T-helper 2 cell treated with Interferon-gamma antibody and Interleukin-4, amounts not matched to agents 100 ng/mL and 5 ng/mL, for 36 hours (primary cell): ENCODE results near the gene BCKDHB. TPM values are rescaled to one million over a fixed set of nuclear protein-coding genes. Genes with fewer than 3 reads are reported as not detected.

Experiments
- intact Hi-C: fragments of 100-400 bp; cut with micrococcal nuclease; formaldehyde crosslinking; loops from one replicate; pipeline ENCODE4 v1.15.1; 2023
- total RNA-seq: library from RNA; stranded (reverse); gene quantifications from 2 replicates; pipeline ENCODE4 v1.2.3, GENCODE V29; 2022

The BCKDHB gene
- total RNA-seq, 1 donor from 2014 or later: 17.1 TPM

GRCh38 chr6:80145921-80146320 lies 39.5 kb downstream of the BCKDHB start:
- intact Hi-C loops: no loop called here

- intact Hi-C loops: no loop called here
These were observed 41.7 kb downstream of the BCKDHB start for GRCh38 chr6:80148220-80148619.

GRCh38 chr6:80151635-80152034 lies 45.2 kb downstream of the BCKDHB start:
- intact Hi-C loops: no loop called here

- intact Hi-C loops: no loop called here
These were observed 47.7 kb downstream of the BCKDHB start for GRCh38 chr6:80154160-80154559.

DNA sequence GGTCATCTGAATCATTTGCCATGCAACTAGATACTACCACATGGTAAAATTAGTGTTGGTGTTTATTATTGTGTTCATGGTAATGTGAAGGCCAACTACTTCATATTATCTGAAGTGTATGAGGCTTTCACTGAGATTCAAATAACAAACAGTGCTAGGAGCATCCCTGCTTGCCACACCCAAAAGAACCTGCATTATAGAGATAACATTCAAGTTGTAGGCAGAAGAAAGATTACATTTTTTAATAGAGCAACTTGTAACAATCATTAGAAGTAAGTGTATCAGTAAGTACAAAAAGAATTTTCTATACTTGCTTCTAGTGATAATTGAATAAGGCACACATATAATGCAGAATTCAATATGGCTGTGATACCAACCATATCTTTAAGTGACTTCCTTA lies 49.8 kb downstream of the BCKDHB start:
- intact Hi-C loops: no loop called here

DNA sequence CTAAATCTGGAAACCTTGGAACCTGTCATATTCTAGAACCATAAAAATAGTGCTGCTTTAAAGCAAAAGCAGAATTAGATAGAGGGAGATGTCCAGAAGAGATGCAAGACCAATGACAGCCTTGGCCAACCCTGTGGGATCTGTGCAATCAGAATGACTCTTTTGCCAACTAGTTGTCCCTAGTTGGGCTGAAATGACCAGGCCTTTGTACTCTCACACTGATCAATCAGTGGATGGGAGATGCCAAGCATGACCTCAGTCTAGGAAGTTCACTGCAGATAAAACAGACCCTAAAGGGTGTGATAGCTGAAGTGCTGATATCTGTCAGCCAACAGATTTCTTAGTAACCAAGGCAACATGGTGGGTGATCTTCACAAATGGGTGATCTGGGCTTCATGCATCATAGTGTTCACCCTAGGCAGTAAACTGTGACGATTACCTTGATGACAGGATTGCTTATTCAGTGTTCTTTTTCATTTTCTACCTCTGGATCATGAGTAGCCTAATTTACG lies 52.1 kb downstream of the BCKDHB start:
- intact Hi-C loops: no loop called here

DNA sequence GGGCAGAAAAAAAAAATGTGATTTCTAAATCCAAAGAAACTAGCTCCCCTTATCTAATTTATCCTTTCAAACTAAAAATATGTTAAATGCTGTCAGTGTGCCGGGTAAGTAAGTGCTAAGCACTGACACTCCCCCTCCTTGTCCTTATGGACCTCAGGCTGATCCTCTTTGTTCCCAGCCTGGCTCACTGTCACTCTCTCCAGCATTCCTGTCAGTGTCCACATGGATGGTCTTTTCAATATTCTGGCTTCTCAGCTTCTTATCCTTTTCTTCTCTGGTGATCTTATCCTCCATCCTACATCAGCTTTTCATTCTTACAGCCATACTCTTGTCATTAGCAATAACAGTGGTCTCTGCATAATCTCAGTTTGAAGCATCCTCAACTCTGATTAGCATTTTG lies 55.0 kb downstream of the BCKDHB start:
- intact Hi-C loops: no loop called here

GRCh38 chr6:80163754-80164187 lies 57.3 kb downstream of the BCKDHB start:
- intact Hi-C loops: no loop called here

DNA sequence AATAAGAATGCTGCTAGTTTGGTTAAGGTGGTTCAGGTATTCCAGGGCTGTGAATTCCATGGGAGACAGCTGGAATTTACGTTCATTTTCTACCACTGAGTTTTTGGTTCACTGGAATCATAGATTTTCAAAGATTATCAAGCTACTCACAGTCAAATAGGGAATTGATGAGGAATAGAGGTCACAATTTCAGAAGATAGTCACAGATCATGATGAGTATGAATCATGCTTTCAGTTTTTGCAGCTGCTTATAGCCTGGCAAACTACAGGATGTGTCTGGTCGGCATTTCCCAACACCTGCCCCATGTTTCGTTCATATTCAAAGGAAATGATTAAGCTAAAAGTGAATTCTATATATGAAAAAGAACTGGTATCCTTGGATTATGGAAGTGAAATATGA lies 58.7 kb downstream of the BCKDHB start:
- intact Hi-C loops: no loop called here

DNA sequence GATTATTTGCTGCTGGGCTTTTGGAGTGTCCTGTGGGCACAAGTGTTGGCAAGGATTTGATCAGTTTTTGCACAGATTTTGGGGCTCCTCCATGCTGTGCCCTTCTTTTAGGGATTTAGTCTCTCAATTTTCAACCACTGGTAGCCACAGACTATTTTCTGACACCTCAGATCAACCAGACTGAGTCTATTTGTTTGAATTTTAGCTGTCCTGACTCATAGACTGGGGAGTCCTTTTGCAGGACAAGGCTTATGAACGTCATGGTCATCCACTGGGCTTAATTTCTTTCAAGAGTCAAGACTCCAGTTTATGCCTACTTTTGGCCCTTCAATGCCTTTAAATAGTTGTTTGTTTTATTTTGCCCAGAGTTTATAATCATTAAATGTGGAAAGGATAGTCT lies 59.3 kb downstream of the BCKDHB start:
- intact Hi-C loops: no loop called here

- intact Hi-C loops: no loop called here
These were observed 64.0 kb downstream of the BCKDHB start for GRCh38 chr6:80170433-80170832.

DNA sequence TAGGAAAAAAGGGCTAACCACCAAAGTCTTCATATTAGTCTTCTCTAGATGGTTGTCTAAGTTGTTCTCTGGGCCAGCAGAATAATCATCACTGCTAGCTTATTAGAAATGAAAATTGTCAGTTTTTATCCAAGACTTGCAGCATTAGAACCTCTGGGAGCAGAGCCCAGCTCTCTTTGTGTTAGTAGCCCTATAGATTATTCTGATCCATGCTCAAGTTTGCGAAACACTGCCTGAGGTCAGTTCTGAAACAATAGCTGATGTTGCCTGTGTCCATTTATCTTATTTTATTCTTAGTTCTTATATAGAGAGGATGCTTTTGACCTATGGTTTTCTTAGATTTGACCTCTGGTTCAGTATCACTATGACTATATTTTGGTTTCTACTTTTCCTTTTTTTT lies 66.9 kb downstream of the BCKDHB start:
- intact Hi-C loops: no loop called here

- intact Hi-C loops: no loop called here
These were observed 68.6 kb downstream of the BCKDHB start for GRCh38 chr6:80174900-80175572.

DNA sequence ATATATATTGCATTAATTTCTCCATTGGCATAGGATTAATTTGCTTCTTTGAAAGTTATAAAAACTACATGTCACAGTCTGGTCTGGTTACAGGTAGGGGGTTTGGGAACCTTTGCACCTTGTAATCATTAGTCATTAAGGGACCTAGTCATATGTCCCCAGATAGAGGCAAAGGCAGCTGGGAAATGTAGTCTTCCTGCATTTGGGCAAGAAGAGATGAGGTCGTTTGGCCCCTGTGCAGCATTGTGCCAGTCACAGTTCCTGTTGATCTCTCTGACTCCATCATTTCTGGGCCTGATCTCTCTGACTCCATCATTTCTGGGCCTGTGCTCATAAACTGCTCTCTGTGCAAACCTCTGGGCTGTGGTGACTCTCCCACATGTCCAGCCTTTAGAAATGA lies 73.2 kb downstream of the BCKDHB start:
- intact Hi-C loops: no loop called here

DNA sequence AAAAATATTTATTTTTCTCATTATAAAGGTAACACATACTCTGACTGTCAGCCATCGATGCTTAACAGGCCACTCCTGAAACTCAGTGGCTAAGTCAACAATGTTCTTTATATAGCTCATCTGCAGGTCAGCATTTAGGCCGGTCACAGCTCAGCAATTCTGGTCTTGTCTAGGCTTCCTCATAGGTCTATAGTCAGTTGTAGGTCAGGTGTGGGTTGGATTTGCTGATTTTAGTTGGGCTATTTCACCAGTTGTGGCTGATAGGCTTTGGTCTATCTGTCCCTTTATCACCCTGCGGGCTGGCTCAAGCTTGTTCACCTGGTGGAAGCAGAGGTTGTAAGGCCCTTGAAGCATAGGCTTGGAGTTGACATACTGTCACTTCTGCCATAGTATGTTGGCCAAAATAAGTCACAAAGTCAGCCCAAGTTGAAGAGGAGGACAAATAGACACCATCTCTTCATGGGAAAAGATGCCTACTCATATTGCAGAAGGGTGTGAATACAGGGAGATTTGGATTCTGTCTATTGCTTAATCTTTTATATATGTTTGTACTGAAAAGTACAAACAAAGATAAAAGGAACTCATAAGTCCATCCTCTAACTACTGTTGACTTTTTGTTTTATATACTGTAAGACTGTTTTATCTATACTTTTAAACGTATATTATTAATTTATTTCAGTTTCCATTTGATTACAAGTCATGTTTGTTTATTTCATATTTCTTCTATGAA lies 75.0 kb downstream of the BCKDHB start:
- intact Hi-C loops: no loop called here

- intact Hi-C loops: no loop called here
These were observed 75.8 kb downstream of the BCKDHB start for GRCh38 chr6:80182308-80182707.

- intact Hi-C loops: no loop called here
These were observed 76.7 kb downstream of the BCKDHB start for GRCh38 chr6:80183019-80183795.

GRCh38 chr6:80185492-80185891 lies 79.0 kb downstream of the BCKDHB start:
- intact Hi-C loops: no loop called here

DNA sequence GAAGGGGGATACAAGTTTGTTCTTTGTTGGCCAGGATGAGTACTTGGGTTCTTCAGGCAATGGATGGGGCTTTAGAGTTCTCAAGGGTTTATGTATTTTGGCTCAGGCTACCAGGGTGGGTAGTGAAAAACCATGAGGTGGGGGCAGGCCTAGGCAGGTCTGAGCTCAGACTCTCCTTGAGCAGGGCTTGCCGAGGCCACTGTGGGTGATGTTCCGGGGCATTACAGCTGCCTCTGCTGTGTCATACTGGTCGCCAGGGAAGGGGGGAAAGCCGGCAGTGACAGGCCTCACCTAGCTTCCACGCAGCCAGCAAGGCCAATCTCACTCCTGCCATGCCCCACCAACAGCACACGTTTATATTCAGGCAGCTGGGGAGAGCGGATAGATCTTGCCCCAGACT lies 79.6 kb downstream of the BCKDHB start:
- intact Hi-C loops: no loop called here

DNA sequence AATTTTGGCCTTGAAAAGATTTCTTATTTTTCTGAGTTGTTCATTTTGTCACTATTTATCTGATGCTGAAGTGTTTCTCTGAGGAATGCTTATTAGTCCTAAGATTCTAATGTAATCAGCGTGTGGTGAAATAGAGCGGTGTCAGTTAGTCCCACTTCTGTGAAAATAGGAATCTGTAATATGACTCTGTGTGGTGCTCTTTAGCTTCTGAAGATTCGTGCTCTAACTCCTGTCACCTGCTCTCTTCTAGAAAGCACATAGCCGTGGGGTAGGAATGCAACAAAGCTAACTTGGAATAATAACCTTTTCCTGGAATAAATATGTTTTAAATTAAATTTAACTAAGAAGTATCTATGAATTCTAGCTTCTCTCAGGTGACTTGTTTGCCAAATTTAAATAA lies 90.4 kb downstream of the BCKDHB start:
- intact Hi-C loops: no loop called here

- intact Hi-C loops: no loop called here
These were observed 91.0 kb downstream of the BCKDHB start for GRCh38 chr6:80197474-80197873.

DNA sequence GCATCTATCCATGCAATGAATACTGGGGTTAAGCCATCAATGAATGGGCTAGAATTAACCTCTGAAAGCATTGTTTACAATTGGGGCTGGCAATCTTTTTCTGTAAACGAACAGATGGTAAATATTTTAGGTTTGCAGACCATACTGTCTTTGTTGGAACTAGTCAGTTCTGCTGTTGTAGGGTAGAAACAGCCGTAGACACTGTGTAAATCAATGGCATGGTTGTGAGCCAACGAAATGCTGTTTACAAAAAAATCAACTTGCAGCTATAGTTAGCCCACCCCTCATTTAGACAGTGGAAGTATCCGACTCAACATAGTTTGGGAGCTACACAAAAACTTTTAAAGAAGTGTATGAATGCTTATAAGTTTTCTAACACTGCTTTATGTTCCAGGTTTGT lies 91.5 kb downstream of the BCKDHB start:
- intact Hi-C loops: no loop called here
